Progenitor cell of endocrine pancreas (in vitro differentiated cells): ENCODE data around the gene SLC9A5. TPM values are rescaled to one million over a fixed set of nuclear protein-coding genes. Genes with fewer than 3 reads are reported as not detected.

ENCODE experiments used
- DNase-seq: peaks from one replicate; pipeline ENCODE4 v3.0.0; 2021; ENCODE audit warnings: low spot score; ENCODE audit not compliant: unreplicated experiment
- H3K27ac Mint-ChIP-seq: 2 replicates; pipeline ENCODE4 v1.8.0; 2021; ENCODE audit warnings: mild to moderate bottlenecking, moderate library complexity, mixed read lengths
- H3K27me3 Mint-ChIP-seq: 2 replicates; pipeline ENCODE4 v1.8.0; 2021; ENCODE audit warnings: mixed read lengths
- H3K36me3 Mint-ChIP-seq: 2 replicates; pipeline ENCODE4 v1.8.0; 2022; ENCODE audit warnings: mixed read lengths; ENCODE audit not compliant: insufficient read depth
- H3K4me1 Mint-ChIP-seq: 2 replicates; pipeline ENCODE4 v1.8.0; 2021; ENCODE audit warnings: low read depth, mixed read lengths
- H3K4me3 Mint-ChIP-seq: 2 replicates; pipeline ENCODE4 v1.8.0; 2021; ENCODE audit warnings: low read depth, mild to moderate bottlenecking, moderate library complexity, mixed read lengths
- H3K9me3 Mint-ChIP-seq: 2 replicates; pipeline ENCODE4 v1.8.0; 2021; ENCODE audit warnings: low read depth, mixed read lengths
- total RNA-seq: library from RNA; stranded (reverse); gene quantifications from 2 replicates; pipeline ENCODE4 v1.2.1, GENCODE V29; 2021
- TF ChIP-seq, protein P1 (sequence below): fragments of 200-600 bp; sonication (generic); IDR thresholded peaks from one replicate; pipeline ENCODE4 v1.5.0; 2021; ENCODE audit warnings: antibody characterized with exemption, mild to moderate bottlenecking; ENCODE audit not compliant: unreplicated experiment

Gene SLC9A5
- total RNA-seq, 1 donor from 2014 or later, result 3.4 TPM

DNA sequence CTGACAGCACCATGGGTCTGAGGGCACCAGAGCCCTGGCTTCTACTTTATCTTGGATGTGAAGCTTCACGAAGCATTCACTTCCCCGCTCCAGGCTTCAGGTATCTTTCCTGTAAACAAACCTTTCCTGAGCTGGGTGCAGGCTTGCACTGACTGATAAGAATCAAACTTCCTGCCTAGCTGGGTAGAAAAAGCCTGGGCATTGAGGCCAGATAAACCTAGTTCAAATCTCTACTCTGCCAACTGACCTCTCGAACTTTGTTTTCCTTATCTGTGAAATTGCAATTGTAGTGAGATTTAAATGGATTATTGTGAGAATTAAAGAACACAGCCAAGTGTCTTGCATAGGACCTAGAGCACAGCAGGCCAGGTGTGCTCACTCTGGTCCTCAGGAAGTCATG is 24.8 kb upstream of the SLC9A5 start:
- Mint-ChIP-seq H3K4me3 (no peak overlapping the region), H3K27me3 (peaks cover 3% of the 10 kb centered on the region)

DNA sequence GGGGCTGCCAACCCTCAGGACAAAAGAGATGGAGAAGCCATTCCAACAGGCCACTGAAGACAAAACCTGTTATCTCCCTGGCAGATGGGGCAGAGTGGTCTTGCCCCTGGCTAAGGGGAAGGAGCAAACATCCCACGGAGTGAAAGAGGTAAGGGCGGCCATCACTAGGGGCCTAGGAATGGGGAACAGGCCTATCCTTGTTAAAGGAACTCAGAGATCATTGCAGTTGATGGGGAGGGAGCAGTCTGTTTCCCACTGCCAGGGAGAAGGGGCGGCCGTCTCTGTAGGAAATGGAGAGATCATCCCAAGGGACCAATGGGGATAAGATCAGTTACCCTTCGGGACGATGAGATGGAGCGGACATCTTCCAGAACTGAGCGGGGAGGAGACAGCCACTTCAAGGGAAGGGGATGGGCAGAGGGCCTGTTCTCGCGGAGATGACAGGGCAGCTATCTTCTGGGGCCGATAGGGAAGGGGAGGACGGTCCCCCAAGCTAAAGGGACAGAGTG is 22.4 kb upstream of the SLC9A5 start:
- H3K9me3 Mint-ChIP-seq, result no peaks in the 10 kb centered on the region
- H3K4me1 Mint-ChIP-seq, result peaks cover 17% of the 10 kb centered on the region
- TF ChIP-seq, protein P1, sequence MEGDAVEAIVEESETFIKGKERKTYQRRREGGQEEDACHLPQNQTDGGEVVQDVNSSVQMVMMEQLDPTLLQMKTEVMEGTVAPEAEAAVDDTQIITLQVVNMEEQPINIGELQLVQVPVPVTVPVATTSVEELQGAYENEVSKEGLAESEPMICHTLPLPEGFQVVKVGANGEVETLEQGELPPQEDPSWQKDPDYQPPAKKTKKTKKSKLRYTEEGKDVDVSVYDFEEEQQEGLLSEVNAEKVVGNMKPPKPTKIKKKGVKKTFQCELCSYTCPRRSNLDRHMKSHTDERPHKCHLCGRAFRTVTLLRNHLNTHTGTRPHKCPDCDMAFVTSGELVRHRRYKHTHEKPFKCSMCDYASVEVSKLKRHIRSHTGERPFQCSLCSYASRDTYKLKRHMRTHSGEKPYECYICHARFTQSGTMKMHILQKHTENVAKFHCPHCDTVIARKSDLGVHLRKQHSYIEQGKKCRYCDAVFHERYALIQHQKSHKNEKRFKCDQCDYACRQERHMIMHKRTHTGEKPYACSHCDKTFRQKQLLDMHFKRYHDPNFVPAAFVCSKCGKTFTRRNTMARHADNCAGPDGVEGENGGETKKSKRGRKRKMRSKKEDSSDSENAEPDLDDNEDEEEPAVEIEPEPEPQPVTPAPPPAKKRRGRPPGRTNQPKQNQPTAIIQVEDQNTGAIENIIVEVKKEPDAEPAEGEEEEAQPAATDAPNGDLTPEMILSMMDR, result no peak
- peak overlapping the region; percentile 91 for H3K27ac Mint-ChIP-seq
- no peaks in the 10 kb centered on the region for H3K27me3 Mint-ChIP-seq
- DNase-seq, result no peak
- peak overlapping the region; percentile 100 for H3K4me3 Mint-ChIP-seq
- H3K36me3 Mint-ChIP-seq, result peaks cover 5% of the 10 kb centered on the region

More for the DNA sequence above, 24.8 kb upstream of the SLC9A5 start:
- DNase-seq, result no peak
- TF ChIP-seq, protein P1, result no peak
- Mint-ChIP-seq H3K36me3 (peaks cover 3% of the 10 kb centered on the region), H3K9me3 (no peaks in the 10 kb centered on the region), H3K4me1 (peaks cover 17% of the 10 kb centered on the region), H3K27ac (no peak overlapping the region)

DNA sequence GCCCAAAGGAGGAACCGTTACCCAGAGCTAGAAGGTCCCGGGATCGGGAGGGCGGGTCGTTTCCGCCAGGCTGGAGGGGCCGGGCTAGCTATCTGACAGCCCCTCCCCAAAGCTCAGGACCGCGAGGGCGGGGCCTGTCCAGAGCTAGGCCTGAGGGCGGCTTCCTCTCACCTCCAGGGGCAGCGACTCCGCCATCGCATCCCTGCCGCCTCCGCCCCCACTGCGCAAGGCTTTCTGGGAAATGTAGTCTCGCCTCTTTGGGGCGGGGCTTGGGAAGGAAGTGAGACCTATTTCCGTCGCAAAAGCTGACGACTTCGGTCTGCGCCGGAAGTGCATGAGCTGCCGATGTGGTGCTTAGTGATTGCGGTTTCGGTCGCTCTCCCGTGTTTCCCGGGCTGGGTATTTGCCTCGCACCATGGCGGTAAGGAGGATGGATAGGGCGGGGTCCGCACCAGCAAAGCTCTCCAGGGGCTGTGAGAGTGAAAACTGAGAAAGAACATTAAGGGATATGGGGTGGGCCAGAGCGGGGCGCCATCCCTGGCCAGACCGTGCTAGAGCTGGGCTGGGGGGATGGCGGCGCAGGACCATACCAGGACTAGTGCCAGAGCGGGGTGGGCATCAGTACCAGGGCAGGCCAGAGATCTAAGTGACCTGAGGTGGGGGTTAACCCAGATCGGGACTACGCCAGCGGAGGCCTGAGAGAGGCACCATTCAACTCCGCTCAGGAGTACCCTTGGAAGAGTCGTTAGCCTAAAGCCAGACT is 21.8 kb upstream of the SLC9A5 start, which contains the start of gene TMEM208:
TSS of gene TMEM208 (plus strand) at position 327 of the 763 bp plus-strand sequence. CDS start at position 416, 89 bp downstream.
- H3K4me1 Mint-ChIP-seq, result peaks cover 17% of the 10 kb centered on the region
- peak; percentile 98 for DNase-seq
- no peaks in the 10 kb centered on the region for H3K9me3 Mint-ChIP-seq
- TF ChIP-seq, protein P1, result peak; percentile 24
- peak within 1 kb of the TSS; percentile 95 for H3K27ac Mint-ChIP-seq
- no peaks in the 10 kb centered on the region for H3K27me3 Mint-ChIP-seq
- H3K36me3 Mint-ChIP-seq, result peaks cover 5% of the 10 kb centered on the region
- peak within 1 kb of the TSS; percentile 100 for H3K4me3 Mint-ChIP-seq

DNA sequence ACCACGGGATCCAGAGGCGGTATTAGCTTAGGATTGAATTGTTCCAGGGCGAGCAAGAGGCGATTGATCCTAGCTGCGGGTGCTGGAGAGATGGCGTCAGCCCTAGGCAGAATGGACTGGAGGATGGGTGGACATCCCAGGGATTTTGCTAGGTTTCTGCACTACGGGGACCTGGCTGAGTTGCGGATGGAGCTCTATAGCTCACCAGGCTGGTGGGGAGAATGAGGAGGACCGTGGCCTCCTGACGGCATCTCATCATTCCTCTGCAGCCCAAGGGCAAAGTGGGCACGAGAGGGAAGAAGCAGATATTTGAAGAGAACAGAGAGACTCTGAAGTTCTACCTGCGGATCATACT is 21.2 kb upstream of the SLC9A5 start:
- no peaks in the 10 kb centered on the region for H3K9me3 Mint-ChIP-seq
- DNase-seq, result no peak
- peaks cover 5% of the 10 kb centered on the region for H3K36me3 Mint-ChIP-seq
- H3K27ac Mint-ChIP-seq, result peak overlapping the region; percentile 95
- H3K4me1 Mint-ChIP-seq, result peaks cover 17% of the 10 kb centered on the region
- TF ChIP-seq, protein P1, result no peak
- H3K27me3 Mint-ChIP-seq, result no peaks in the 10 kb centered on the region
- H3K4me3 Mint-ChIP-seq, result peak overlapping the region; percentile 100

DNA sequence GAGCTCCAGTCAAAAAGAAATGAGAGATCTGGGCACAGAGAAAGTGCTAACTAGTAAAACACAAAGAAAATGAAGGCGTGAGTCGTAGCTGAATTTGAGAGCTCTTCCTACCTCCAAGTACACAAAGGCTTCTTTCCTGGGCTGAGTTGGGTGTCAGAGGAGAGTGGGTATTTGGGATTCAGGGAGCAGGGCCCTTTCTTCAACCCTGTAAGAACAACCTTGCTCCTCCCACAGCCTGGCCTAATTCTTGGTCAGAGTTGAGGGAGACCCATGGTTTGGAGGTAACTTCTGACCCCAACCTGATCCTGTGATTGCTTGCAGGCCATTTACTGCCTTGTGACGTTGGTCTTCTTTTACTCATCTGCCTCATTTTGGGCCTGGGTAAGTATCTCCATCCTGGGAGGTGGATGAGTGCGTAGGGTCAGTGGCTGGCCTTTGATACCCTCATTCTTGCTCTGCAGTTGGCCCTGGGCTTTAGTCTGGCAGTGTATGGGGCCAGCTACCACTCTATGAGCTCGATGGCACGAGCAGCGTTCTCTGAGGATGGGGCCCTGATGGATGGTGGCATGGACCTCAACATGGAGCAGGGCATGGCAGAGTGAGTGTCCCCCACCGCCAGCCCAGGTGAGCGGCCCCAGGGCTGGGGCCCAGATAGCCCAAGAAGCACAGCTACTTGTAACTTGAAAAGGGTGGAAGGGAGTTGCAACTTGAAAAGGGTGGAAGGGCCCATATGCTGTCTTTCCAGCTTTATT is 20.6 kb upstream of the SLC9A5 start:
- peak overlapping the region; percentile 95 for H3K27ac Mint-ChIP-seq
- H3K4me3 Mint-ChIP-seq, result peak overlapping the region; percentile 100
- no peak for DNase-seq
- H3K9me3 Mint-ChIP-seq, result no peaks in the 10 kb centered on the region
- H3K36me3 Mint-ChIP-seq, result peaks cover 5% of the 10 kb centered on the region
- TF ChIP-seq, protein P1, result no peak
- H3K27me3 Mint-ChIP-seq, result no peaks in the 10 kb centered on the region
- H3K4me1 Mint-ChIP-seq, result peaks cover 17% of the 10 kb centered on the region
